B cell (primary cell): ENCODE measurements around the gene FAM53B. TPM values are rescaled to one million over a fixed set of nuclear protein-coding genes. Genes with fewer than 3 reads are reported as not detected.

ENCODE experiments used
- ATAC-seq: fragments of 200-7000 bp; cut with Tn5 transposase; one replicate; pipeline ENCODE4 v1.10.0; 2021; ENCODE audit warnings: low read depth, mild to moderate bottlenecking, moderate number of reproducible peaks, moderate library complexity
- CTCF ChIA-PET: fragments of 350-600 bp; sonication (Branson Sonifier 250); formaldehyde crosslinking; loops from one replicate; lab custom pipeline; 2021; ENCODE audit warnings: antibody characterized with exemption, inconsistent platforms; lab: Charles Lee
- POLR2A ChIA-PET: fragments of 350-600 bp; sonication (Branson Sonifier 250); formaldehyde crosslinking; loops from one replicate; lab custom pipeline; 2021; ENCODE audit warnings: antibody characterized with exemption; lab: Charles Lee
- DNase-seq: peaks from one replicate; pipeline ENCODE4 v3.0.0; 2013
- H2AFZ ChIP-seq: 2 replicates; pipeline ENCODE4 v1.6.1; 2012; ENCODE audit warnings: mild to moderate bottlenecking, low read depth, low read length; ENCODE audit not compliant: insufficient read depth, poor library complexity, severe bottlenecking
- H3K27ac ChIP-seq, 2 donors: 1 replicate in 1 of 2; 2 replicates in 1 of 2; pipeline ENCODE4 v1.5.1; 2012 to 2013; ENCODE audit warnings: low read length in 2 of 2, mild to moderate bottlenecking in 2 of 2, moderate library complexity in 1 of 2
- H3K27me3 ChIP-seq, 4 experiments: fragments of 200-600 bp in 1 of 4; sonication (generic) in 1 of 4; replicated peaks in 1 of 4; 1 replicate in 2 of 4; 2 replicates in 2 of 4; pipeline versions ENCODE4 v1.6.1 to v1.7.0; 2013 to 2016; ENCODE audit warnings: low read length in 3 of 4, mild to moderate bottlenecking in 2 of 4, mixed read lengths in 1 of 4, moderate library complexity in 1 of 4; ENCODE audit not compliant: insufficient read depth in 4 of 4, control insufficient read depth in 3 of 4; ENCODE audit errors: control extremely low read depth in 1 of 4
- H3K36me3 ChIP-seq, 2 experiments: replicated peaks in 1 of 2; 1 replicate in 1 of 2; 2 replicates in 1 of 2; pipeline versions ENCODE4 v1.6.1 to v1.7.1; 2013; ENCODE audit warnings: low read length in 1 of 2; ENCODE audit not compliant: insufficient read depth in 2 of 2, control insufficient read depth in 1 of 2; ENCODE audit errors: control extremely low read depth in 1 of 2, extremely low read depth in 1 of 2
- H3K4me1 ChIP-seq, 2 donors: fragments of 200-600 bp in 1 of 2; sonication (generic) in 1 of 2; 1 replicate in 1 of 2; 2 replicates in 1 of 2; pipeline versions ENCODE4 v1.5.1 to v1.6.1; 2013 to 2017; ENCODE audit warnings: low read length in 2 of 2; ENCODE audit not compliant: control insufficient read depth in 2 of 2, insufficient read depth in 2 of 2
- H3K4me2 ChIP-seq: replicated peaks from 2 replicates; pipeline ENCODE3; 2012; ENCODE audit warnings: mild to moderate bottlenecking, low read depth, low read length; ENCODE audit not compliant: poor library complexity, severe bottlenecking
- H3K4me3 ChIP-seq, 5 experiments: fragments of 200-600 bp in 1 of 5; sonication (generic) in 1 of 5; 1 replicate in 3 of 5; 2 replicates in 2 of 5; pipeline versions ENCODE4 v1.5.1 to v1.7.0; 2011 to 2016; ENCODE audit warnings: low read length in 4 of 5, mild to moderate bottlenecking in 4 of 5, low read depth in 2 of 5, control low read depth in 1 of 5, moderate library complexity in 1 of 5; ENCODE audit not compliant: insufficient read depth in 1 of 5; ENCODE audit errors: control extremely low read depth in 1 of 5, extremely low read depth in 1 of 5
- H3K79me2 ChIP-seq: fragments of 200-600 bp; sonication (generic); one replicate; pipeline ENCODE4 v1.6.0; 2016; ENCODE audit warnings: low read length; ENCODE audit not compliant: control insufficient read depth, insufficient read depth
- H3K9ac ChIP-seq: fragments of 200-600 bp; sonication (generic); 2 replicates; pipeline ENCODE4 v1.6.1; 2017; ENCODE audit warnings: mild to moderate bottlenecking, low read length, moderate library complexity
- H3K9me3 ChIP-seq, 3 donors: one replicate each; pipeline versions ENCODE4 v1.6.1 to v1.7.1; 2013; ENCODE audit warnings: low read length in 2 of 3; ENCODE audit not compliant: control insufficient read depth in 2 of 3, insufficient read depth in 1 of 3; ENCODE audit errors: control extremely low read depth in 1 of 3
- H4K20me1 ChIP-seq: 2 replicates; pipeline ENCODE4 v1.6.0; 2012; ENCODE audit warnings: mild to moderate bottlenecking, low read length; ENCODE audit not compliant: insufficient read depth, control insufficient read depth, poor library complexity, severe bottlenecking
- H3K27ac Mint-ChIP-seq: one replicate; pipeline ENCODE4 v1.8.0; 2021; ENCODE audit warnings: mixed read lengths
- H3K27me3 Mint-ChIP-seq: one replicate; pipeline ENCODE4 v1.8.0; 2021; ENCODE audit warnings: mixed read lengths
- H3K4me1 Mint-ChIP-seq: one replicate; pipeline ENCODE4 v1.8.0; 2021; ENCODE audit warnings: mixed read lengths
- H3K4me3 Mint-ChIP-seq: one replicate; pipeline ENCODE4 v1.8.0; 2021; ENCODE audit warnings: mixed read lengths
- H3K9me3 Mint-ChIP-seq: one replicate; pipeline ENCODE4 v1.8.0; 2022; ENCODE audit warnings: mixed read lengths; ENCODE audit not compliant: insufficient read depth
- EZH2 ChIP-seq: IDR thresholded peaks from 2 replicates; pipeline ENCODE4 v1.6.1; 2012; ENCODE audit warnings: borderline replicate concordance, low read depth, mild to moderate bottlenecking, moderate library complexity, low read length; ENCODE audit not compliant: insufficient read depth, poor library complexity, severe bottlenecking
- WGBS: methylation state at CpG from one replicate; pipeline ENCODE4 v1.1.5; 2013; ENCODE audit warnings: missing lambda C conversion rate; ENCODE audit not compliant: insufficient coverage; 5-methylcytosine and 5-hydroxymethylcytosine counted together
- intact Hi-C: fragments of 100-400 bp; cut with micrococcal nuclease; formaldehyde crosslinking; loops from one replicate; pipeline ENCODE4 v1.10.0; 2022
- polyA plus RNA-seq: library from polyadenylated mRNA; depleted of rRNA; stranded (reverse); fragments of >200 nt; gene quantifications from 2 replicates; pipeline ENCODE4 v1.2.3, GENCODE V29; 2012
- total RNA-seq, 2 donors: library from RNA; stranded (reverse); fragments of 120-200 nt in 1 of 2; gene quantifications; 1 replicate in 1 of 2; 2 replicates in 1 of 2; pipeline versions ENCODE4 v1.2.3 to v1.2.4, GENCODE V29; 2013 to 2022
- TF ChIP-seq, protein P1 (sequence below): fragments of 200-600 bp; IDR thresholded peaks from one replicate; pipeline ENCODE4 v1.8.0; 2022; ENCODE audit warnings: antibody characterized with exemption, mild to moderate bottlenecking

Gene FAM53B
- total and polyA plus RNA-seq, 2 donors (not counting 1 experiment from before 2014, with no cell fraction given): 51.2 to 186 TPM

DNA sequence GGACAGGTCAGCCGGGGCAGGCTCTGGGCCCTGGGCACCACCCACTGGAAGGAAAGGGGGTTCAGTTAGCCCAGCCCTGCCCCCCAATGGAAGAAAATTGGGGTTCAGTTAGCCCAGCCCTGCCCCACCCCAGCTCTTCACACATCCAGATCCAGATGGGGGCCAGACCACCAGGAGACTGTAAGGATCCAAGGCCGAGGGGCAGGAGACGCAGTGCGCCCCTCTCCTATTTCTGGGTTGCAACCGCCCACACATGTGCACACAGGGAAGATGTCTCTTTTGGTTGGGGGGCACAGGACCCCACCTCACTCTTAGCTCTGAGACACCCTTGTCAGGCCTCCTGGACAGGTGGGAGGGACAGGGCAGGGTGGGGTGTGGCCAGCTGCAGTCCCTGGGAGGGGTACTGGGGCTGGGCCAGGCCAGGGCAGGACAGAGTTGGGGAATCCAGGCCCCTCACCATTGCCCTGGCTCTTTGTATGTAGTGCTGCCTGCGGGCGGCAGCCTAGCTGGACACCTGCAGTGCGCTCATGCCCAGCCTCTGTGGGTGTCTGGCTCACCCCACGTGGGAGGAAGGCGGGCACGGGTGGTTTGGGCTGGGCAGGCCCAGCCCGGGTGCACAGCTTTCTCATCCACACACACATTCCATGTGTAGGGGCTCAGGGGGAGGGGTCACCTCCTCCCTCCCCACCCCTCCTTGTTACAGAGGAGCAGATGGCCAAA is 141.4 kb downstream of the FAM53B start:
- no peaks in the 10 kb centered on the region for H4K20me1 ChIP-seq
- peaks cover 94 to 99% of the 10 kb centered on the region in 2 donors for H3K4me1 ChIP-seq
- no peaks in the 10 kb centered on the region for H3K9me3 Mint-ChIP-seq
- no peaks in the 10 kb centered on the region for H3K36me3 ChIP-seq
- no peak overlapping the region for H3K4me3 ChIP-seq
- peaks cover 92% of the 10 kb centered on the region for H3K79me2 ChIP-seq
- TF ChIP-seq EZH2: no peak
- TF ChIP-seq, protein P1, sequence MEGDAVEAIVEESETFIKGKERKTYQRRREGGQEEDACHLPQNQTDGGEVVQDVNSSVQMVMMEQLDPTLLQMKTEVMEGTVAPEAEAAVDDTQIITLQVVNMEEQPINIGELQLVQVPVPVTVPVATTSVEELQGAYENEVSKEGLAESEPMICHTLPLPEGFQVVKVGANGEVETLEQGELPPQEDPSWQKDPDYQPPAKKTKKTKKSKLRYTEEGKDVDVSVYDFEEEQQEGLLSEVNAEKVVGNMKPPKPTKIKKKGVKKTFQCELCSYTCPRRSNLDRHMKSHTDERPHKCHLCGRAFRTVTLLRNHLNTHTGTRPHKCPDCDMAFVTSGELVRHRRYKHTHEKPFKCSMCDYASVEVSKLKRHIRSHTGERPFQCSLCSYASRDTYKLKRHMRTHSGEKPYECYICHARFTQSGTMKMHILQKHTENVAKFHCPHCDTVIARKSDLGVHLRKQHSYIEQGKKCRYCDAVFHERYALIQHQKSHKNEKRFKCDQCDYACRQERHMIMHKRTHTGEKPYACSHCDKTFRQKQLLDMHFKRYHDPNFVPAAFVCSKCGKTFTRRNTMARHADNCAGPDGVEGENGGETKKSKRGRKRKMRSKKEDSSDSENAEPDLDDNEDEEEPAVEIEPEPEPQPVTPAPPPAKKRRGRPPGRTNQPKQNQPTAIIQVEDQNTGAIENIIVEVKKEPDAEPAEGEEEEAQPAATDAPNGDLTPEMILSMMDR: no peak
- intact Hi-C loops: no loop called here
- H3K4me1 Mint-ChIP-seq: peaks cover 93% of the 10 kb centered on the region
- peak overlapping the region; percentile 42 for H3K9ac ChIP-seq
- peak overlapping the region; percentile 52 for H3K4me3 Mint-ChIP-seq
- CTCF ChIA-PET: interaction anchor here (1.0 to 8.8 kb wide), 11 partner anchors 11 to 143 kb away, joined by 3 to 74 read pairs (median 22); no protein-coding TSS in a partner anchor
- H3K27ac Mint-ChIP-seq: peak overlapping the region; percentile 99
- H3K27me3 ChIP-seq: no peaks in the 10 kb centered on the region
- peak overlapping the region; percentile 75 for H3K4me2 ChIP-seq
- POLR2A ChIA-PET: interaction anchor here (0.8 to 8.8 kb wide), 10 partner anchors 10 to 138 kb away, joined by 3 to 163 read pairs (median 11); no protein-coding TSS in a partner anchor
- peak overlapping the region; percentile 90 to 99 for H3K27ac ChIP-seq
- peak; percentile 49 for DNase-seq
- H3K27me3 Mint-ChIP-seq: no peaks in the 10 kb centered on the region
- no peak overlapping the region for H2AFZ ChIP-seq
- H3K9me3 ChIP-seq: no peaks in the 10 kb centered on the region
- ATAC-seq: no peak
- 42% methylated on average over 9 of the region's 12 CpGs for WGBS

DNA sequence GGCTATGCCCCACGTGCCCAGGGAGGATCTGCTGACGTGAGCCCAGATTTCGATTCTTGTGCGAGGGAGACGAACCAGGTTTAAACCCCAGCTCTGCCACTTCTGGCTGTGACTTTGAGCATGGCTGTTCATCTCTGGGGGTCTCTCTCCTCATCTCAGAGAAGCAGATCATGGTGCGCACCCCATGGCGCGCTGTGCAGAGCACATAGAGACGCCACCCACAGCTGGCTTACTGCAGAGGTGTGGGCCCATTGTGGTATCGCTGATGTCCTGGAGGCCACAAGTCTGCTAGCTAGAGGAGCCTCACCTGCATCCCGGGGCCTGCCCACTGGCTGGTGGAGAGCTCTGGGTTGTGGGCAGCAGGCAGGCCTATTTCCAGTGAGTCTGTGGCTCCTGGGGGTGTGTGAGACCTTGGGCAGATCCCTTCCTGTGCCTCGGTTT is 142.0 kb downstream of the FAM53B start:
- H3K4me3 ChIP-seq: no peak overlapping the region
- peak overlapping the region; percentile 75 for H3K4me2 ChIP-seq
- 40% methylated on average over 12 of the region's 12 CpGs for WGBS
- Mint-ChIP-seq H3K9me3 (no peaks in the 10 kb centered on the region), H3K4me3 (peak overlapping the region; percentile 52), H3K27me3 (no peaks in the 10 kb centered on the region), H3K27ac (peak overlapping the region; percentile 99), H3K4me1 (peaks cover 93% of the 10 kb centered on the region)
- peak overlapping the region; percentile 90 to 99 for H3K27ac ChIP-seq
- DNase-seq (no peak), ATAC-seq (no peak)
- no peaks in the 10 kb centered on the region for H3K9me3 ChIP-seq
- H2AFZ ChIP-seq: no peak overlapping the region
- TF ChIP-seq EZH2: no peak
- TF ChIP-seq, protein P1: no peak
- POLR2A ChIA-PET: interaction anchor here (1.1 to 8.8 kb wide), 13 partner anchors 13 to 139 kb away, joined by 3 to 163 read pairs (median 11); no protein-coding TSS in a partner anchor
- H3K79me2 ChIP-seq: peaks cover 91% of the 10 kb centered on the region
- no peaks in the 10 kb centered on the region for H4K20me1 ChIP-seq
- CTCF ChIA-PET: interaction anchor here (1.2 to 8.8 kb wide), 12 partner anchors 12 to 144 kb away, joined by 4 to 74 read pairs (median 16); no protein-coding TSS in a partner anchor
- peaks cover 98 to 100% of the 10 kb centered on the region in 2 donors for H3K4me1 ChIP-seq
- intact Hi-C loops: no loop called here
- no peaks in the 10 kb centered on the region for H3K36me3 ChIP-seq
- H3K27me3 ChIP-seq: no peaks in the 10 kb centered on the region
- H3K9ac ChIP-seq: peak overlapping the region; percentile 42
